Measurements from ENCODE around the gene TBC1D22A.

DNA sequence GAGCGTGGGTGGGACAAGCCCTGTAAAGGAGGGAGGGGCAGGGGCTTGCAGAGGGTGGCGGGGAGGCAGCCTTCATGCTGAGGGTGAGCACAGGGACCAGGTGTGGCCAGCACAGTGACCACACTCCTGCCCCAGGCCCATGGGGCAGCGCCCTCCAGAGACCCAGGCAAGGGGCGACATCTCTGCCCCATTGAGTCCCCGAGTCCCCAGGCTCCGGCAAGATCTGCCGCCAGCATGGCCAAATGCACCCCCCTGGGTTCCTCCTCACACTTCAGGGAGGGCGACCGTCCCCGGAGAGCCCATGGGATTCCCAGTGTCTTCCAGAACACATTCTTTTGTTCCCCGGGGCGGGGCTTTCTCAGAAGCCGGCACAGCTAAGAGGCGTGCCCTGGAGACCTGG is 362.5 kb downstream of the TBC1D22A start:
- TF ChIP-seq CTCF (IDR thresholded peaks at IDR 0.05), result no peak
- TF ChIP-seq POLR2A (IDR thresholded peaks at IDR 0.05), result no peak
- TF ChIP-seq EP300 (IDR thresholded peaks at IDR 0.05), result no peak
- TF ChIP-seq POLR2AphosphoS5 (IDR thresholded peaks at IDR 0.05), result no peak
